Measurements from ENCODE around the gene CA11.
"Not testable (repeated sequence)": the region's sequence is repeated elsewhere in the genome, so short reads cannot be mapped to it uniquely, and the experiment has no call there.

The CA11 gene

GRCh38 chr19:48646001-48646721 is at the start of gene CA11:
TSS of gene CA11 (minus strand) at chr19:48646187. CDS start at chr19:48645632, 555 bp downstream.
- peak; percentile 77 to 79 for DNase-seq (ENCODE audit: low read depth in 2 of 2, low spot score in 1 of 2)

- DNase-seq (ENCODE audit: low read depth in 2 of 2, low spot score in 1 of 2), result not testable (repeated sequence)
Observed at GRCh38 chr19:48693629-48694028, 47.6 kb upstream of the CA11 start.

GRCh38 chr19:48689449-48689848 is 43.5 kb upstream of the CA11 start:
- no peak for DNase-seq (ENCODE audit: low read depth in 2 of 2, low spot score in 1 of 2)

GRCh38 chr19:48687776-48688175 is 41.8 kb upstream of the CA11 start:
- DNase-seq (ENCODE audit: low read depth in 2 of 2, low spot score in 1 of 2), result no peak

GRCh38 chr19:48686637-48687036 is 40.6 kb upstream of the CA11 start:
- not testable (repeated sequence) for DNase-seq (ENCODE audit: low read depth in 2 of 2, low spot score in 1 of 2)

- DNase-seq (ENCODE audit: low read depth in 2 of 2, low spot score in 1 of 2), result no peak
Observed at GRCh38 chr19:48686088-48686487, 40.1 kb upstream of the CA11 start.

- no peak for DNase-seq (ENCODE audit: low read depth in 2 of 2, low spot score in 1 of 2)
Observed at GRCh38 chr19:48685583-48685982, 39.6 kb upstream of the CA11 start.

GRCh38 chr19:48683349-48683748 is 37.4 kb upstream of the CA11 start:
- peak in 1 of 2 donors; percentile 8 for DNase-seq (ENCODE audit: low read depth in 2 of 2, low spot score in 1 of 2)

- no peak for DNase-seq (ENCODE audit: low read depth in 2 of 2, low spot score in 1 of 2)
Observed at GRCh38 chr19:48681127-48681470, 35.1 kb upstream of the CA11 start.

GRCh38 chr19:48680436-48681126 is 34.6 kb upstream of the CA11 start:
- no peak for DNase-seq (ENCODE audit: low read depth in 2 of 2, low spot score in 1 of 2)

GRCh38 chr19:48680006-48680405 is 34.0 kb upstream of the CA11 start:
- not testable (repeated sequence) for DNase-seq (ENCODE audit: low read depth in 2 of 2, low spot score in 1 of 2)

- DNase-seq (ENCODE audit: low read depth in 2 of 2, low spot score in 1 of 2), result no peak
Observed at GRCh38 chr19:48678201-48678600, 32.2 kb upstream of the CA11 start.

- no peak for DNase-seq (ENCODE audit: low read depth in 2 of 2, low spot score in 1 of 2)
Observed at GRCh38 chr19:48676887-48677286, 30.9 kb upstream of the CA11 start.

GRCh38 chr19:48676487-48676886 is 30.5 kb upstream of the CA11 start:
- no peak for DNase-seq (ENCODE audit: low read depth in 2 of 2, low spot score in 1 of 2)

GRCh38 chr19:48674921-48675824 is 29.2 kb upstream of the CA11 start:
- DNase-seq (ENCODE audit: low read depth in 2 of 2, low spot score in 1 of 2), result peak; percentile 32 to 42

GRCh38 chr19:48674216-48674809 is 28.3 kb upstream of the CA11 start:
- DNase-seq (ENCODE audit: low read depth in 2 of 2, low spot score in 1 of 2), result no peak

- no peak for DNase-seq (ENCODE audit: low read depth in 2 of 2, low spot score in 1 of 2)
Observed at GRCh38 chr19:48673436-48674100, 27.6 kb upstream of the CA11 start.

- DNase-seq (ENCODE audit: low read depth in 2 of 2, low spot score in 1 of 2), result no peak
Observed at GRCh38 chr19:48672994-48673393, 27.0 kb upstream of the CA11 start, which contains the start of gene NTN5. TSS of gene NTN5 (minus strand) at chr19:48673017. CDS start at chr19:48670986, 2,031 bp downstream.

GRCh38 chr19:48671446-48671995 is 25.5 kb upstream of the CA11 start:
- no peak for DNase-seq (ENCODE audit: low read depth in 2 of 2, low spot score in 1 of 2)

- no peak for DNase-seq (ENCODE audit: low read depth in 2 of 2, low spot score in 1 of 2)
Observed at GRCh38 chr19:48670699-48671445, 24.9 kb upstream of the CA11 start.

Data from stimulated activated CD8-positive, alpha-beta memory T cell treated with anti-CD3 and anti-CD28 coated beads, Interleukin-4, amount 100 ng/mL, for 1 hour (primary cell).